ENCODE measurements around the gene CAMK1D.
"Not testable (repeated sequence)": the region's sequence is repeated elsewhere in the genome, so short reads cannot be mapped to it uniquely, and the experiment has no call there.

Gene CAMK1D

DNA sequence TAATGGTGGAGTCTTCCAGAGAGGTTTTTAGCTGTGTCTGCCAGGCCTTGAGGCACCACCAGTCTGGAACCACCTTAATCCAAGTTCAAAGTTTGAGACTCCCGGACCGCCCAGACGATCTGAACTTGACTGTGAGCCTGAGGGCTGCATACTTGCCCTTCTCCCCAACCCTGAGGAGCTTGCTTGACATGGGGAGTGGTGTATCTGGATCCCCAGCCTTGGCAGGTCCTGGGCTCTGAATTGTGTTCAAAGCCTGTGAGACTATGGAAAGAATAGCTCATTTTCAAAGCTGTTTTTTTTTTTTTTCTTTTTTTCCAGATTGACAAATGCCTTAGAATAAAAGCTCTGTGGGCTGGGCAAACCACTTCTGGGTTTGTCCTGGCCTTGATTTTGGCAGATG, 22.3 kb upstream of the CAMK1D start (continued):
- TF ChIP-seq ZNF112 (tag by site-specific recombination; IDR thresholded peaks at IDR 0.05), result no peak
- no peak for TF ChIP-seq ZNF140 (tag by site-specific recombination; IDR thresholded peaks at IDR 0.05)
- TF ChIP-seq ZNF433 (tag by site-specific recombination; IDR thresholded peaks at IDR 0.05; ENCODE audit: low read depth), result no peak
- no peak for TF ChIP-seq ZNF292 (tag by site-specific recombination; IDR thresholded peaks at IDR 0.05; ENCODE audit: borderline replicate concordance, low read depth)

DNA sequence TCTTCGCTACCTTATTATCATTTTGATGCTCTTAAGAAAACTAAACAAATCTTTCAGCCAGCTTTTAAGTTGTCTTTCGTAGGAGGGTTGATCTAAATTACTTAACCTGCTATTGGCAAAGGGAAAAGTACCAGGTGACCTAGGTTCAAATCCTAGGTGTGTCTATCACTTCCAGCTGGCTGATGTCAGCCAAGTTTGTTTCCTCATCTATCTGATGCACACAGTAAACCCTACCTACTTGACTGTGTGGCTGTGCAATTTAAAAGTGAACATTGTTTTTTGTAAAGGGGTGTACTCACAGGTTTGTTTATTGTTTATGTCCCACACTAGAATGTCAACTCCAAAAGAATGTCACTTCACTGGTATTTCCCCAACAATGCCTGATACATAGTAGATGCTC, 21.9 kb upstream of the CAMK1D start:
- Histone ChIP-seq H3K4me3 (ENCODE audit: low read depth, low read length) (no peak overlapping the region), H3K27ac (ENCODE audit: extremely low read depth, low read depth, low read length) (no peak overlapping the region), H3K9me3 (ENCODE audit: control insufficient read depth, insufficient read depth, low read depth, low read length) (no peaks in the 10 kb centered on the region), H3K36me3 (ENCODE audit: control insufficient read depth in 2 of 2, insufficient read depth in 1 of 2, low read length in 2 of 2) (no peaks in the 10 kb centered on the region), H3K4me1 (ENCODE audit: control insufficient read depth, insufficient read depth, low read length) (no peaks in the 10 kb centered on the region; the same call in 1 of the 2 replicates)
- ChIA-PET CTCF (interaction anchor here (0.7 to 0.8 kb wide), 2 partner anchors 68 to 716 kb away, joined by 3 to 4 read pairs; no protein-coding TSS in a partner anchor), POLR2A (no interaction called here)
- no peak for TF ChIP-seq GLIS2 (tag by site-specific recombination; IDR thresholded peaks at IDR 0.05)
- TF ChIP-seq, protein P1, sequence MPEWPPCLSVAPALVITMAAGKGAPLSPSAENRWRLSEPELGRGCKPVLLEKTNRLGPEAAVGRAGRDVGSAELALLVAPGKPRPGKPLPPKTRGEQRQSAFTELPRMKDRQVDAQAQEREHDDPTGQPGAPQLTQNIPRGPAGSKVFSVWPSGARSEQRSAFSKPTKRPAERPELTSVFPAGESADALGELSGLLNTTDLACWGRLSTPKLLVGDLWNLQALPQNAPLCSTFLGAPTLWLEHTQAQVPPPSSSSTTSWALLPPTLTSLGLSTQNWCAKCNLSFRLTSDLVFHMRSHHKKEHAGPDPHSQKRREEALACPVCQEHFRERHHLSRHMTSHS (tag by site-specific recombination; IDR thresholded peaks at IDR 0.05), result no peak

DNA sequence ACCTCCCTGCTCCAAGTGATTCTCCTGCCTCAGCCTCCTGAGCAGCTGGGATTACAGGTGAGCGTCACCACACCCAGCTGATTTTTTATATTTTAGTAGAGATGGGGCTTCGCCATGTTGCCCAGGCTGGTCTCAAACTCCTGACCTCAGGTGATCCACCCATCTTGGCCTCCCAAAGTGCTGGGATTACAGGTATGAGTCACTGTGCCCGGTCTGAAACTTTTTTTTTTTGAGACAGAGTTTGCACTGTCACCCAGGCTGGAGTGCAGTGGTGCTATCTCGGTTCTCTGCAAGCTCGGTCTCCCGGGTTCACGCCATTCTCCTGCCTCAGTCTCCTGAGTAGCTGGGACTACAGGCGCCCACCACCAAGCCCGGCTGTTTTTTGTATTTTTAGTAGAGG, 21.0 kb upstream of the CAMK1D start:
- CTCF ChIA-PET; H3K4me3 ChIP-seq (ENCODE audit: low read depth, low read length); H3K9me3 ChIP-seq (ENCODE audit: control insufficient read depth, insufficient read depth, low read depth, low read length); H3K36me3 ChIP-seq (ENCODE audit: control insufficient read depth in 2 of 2, insufficient read depth in 1 of 2, low read length in 2 of 2); H3K27ac ChIP-seq (ENCODE audit: extremely low read depth, low read depth, low read length); H3K4me1 ChIP-seq (ENCODE audit: control insufficient read depth, insufficient read depth, low read length): not testable (repeated sequence)
- POLR2A ChIA-PET, result interaction anchor here (0.6 to 0.7 kb wide), 2 partner anchors 50 to 381 kb away, joined by 3 to 4 read pairs; no protein-coding TSS in a partner anchor

DNA sequence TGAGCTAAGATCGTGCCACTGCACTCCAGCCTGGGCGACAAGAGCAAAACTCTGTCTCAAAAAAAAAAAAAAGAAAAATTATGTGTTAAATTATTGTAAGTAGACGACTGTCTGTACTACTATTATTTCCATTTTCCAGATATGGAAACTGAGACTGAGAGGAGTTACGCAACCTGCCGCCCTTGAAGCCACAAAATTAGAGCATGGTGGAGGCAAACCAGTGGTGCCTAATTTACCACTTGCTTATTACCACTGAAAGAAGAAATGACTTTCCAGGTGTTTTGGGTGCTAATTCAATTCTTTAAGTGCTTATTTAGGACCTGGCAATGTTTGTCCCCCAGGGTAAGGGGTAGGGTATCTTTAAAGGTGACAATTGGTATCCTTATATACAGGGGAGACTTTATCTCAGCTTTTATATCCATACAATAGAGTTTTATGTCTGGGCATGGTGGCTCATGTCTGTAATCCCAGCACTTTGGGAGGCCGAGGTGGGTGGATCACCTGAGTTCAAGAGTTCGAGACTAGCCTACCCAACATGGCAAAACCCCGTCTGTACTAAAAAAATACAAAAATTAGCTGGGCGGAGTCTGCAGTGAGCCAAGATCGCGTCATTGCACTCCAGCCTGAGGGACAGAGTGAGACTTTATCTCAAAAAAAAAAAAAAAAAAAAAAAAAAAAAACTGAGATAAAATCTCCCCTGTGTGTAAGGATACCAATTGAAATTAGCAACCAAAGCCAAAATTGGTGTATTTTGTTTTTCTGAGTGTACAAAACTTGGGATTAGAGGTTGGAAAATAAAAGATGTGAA, 16.6 kb upstream of the CAMK1D start:
- TF ChIP-seq, protein P2, sequence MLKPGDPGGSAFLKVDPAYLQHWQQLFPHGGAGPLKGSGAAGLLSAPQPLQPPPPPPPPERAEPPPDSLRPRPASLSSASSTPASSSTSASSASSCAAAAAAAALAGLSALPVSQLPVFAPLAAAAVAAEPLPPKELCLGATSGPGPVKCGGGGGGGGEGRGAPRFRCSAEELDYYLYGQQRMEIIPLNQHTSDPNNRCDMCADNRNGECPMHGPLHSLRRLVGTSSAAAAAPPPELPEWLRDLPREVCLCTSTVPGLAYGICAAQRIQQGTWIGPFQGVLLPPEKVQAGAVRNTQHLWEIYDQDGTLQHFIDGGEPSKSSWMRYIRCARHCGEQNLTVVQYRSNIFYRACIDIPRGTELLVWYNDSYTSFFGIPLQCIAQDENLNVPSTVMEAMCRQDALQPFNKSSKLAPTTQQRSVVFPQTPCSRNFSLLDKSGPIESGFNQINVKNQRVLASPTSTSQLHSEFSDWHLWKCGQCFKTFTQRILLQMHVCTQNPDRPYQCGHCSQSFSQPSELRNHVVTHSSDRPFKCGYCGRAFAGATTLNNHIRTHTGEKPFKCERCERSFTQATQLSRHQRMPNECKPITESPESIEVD (tag by site-specific recombination; IDR thresholded peaks at IDR 0.05), result peak; percentile 53; the same call in 1 of the 2 replicates
- TF ChIP-seq ZNF169 (tag by site-specific recombination; IDR thresholded peaks at IDR 0.05), result no peak
- TF ChIP-seq, protein P3, sequence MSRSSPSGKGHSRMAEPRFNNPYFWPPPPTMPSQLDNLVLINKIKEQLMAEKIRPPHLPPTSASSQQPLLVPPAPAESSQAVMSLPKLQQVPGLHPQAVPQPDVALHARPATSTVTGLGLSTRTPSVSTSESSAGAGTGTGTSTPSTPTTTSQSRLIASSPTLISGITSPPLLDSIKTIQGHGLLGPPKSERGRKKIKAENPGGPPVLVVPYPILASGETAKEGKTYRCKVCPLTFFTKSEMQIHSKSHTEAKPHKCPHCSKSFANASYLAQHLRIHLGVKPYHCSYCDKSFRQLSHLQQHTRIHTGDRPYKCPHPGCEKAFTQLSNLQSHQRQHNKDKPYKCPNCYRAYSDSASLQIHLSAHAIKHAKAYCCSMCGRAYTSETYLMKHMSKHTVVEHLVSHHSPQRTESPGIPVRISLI (tag by site-specific recombination; IDR thresholded peaks at IDR 0.05), result peak; percentile 95; the same call in 1 of the 2 replicates
- Histone ChIP-seq H3K4me1 (ENCODE audit: control insufficient read depth, insufficient read depth, low read length) (peaks cover 14% of the 10 kb centered on the region), H3K4me3 (ENCODE audit: low read depth, low read length) (no peak overlapping the region), H3K9me3 (ENCODE audit: control insufficient read depth, insufficient read depth, low read depth, low read length) (no peaks in the 10 kb centered on the region), H3K36me3 (ENCODE audit: control insufficient read depth in 2 of 2, insufficient read depth in 1 of 2, low read length in 2 of 2) (no peaks in the 10 kb centered on the region), H3K27ac (ENCODE audit: extremely low read depth, low read depth, low read length) (peak overlapping the region; percentile 80)
- POLR2A ChIA-PET, result interaction anchor here (0.5 to 2.0 kb wide), 7 partner anchors 10 to 1966 kb away, joined by 3 to 6 read pairs (median 3); no protein-coding TSS in a partner anchor
- CTCF ChIA-PET, result interaction anchor here (1.4 to 2.1 kb wide), 3 partner anchors 16 to 324 kb away, joined by 4 to 8 read pairs (median 6); partner anchors contain the start of gene CAMK1D

Measured in HEK293 (cell line).